ENCODE results near the gene SAP30BP.

SAP30BP gene

DNA sequence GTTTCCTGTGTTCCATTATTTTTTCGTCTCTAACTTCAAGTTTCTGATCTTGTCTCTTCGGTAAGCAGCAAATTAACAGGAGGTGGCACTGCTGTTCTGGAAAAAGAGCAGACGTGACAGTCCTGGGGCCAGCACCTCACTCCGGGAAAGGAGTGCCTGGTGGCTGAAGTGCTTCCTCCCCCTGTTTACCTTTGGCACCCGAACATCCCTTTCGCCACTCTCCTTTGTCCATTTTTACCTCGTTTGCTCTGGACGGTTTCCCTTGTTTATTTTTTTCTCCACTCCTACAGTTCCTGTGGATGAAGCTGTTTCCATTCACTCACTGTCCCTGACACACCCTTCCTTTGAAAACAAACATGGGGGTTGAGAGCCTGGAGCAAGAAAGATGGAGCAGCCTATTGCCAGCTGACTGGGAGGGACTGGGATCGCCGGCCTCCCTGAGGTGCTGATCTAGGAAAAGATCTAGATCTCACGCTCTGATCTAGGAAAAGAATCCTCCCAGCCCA lies 12.6 kb downstream of the SAP30BP start:
- H3K4me3 ChIP-seq (ENCODE audit: low read depth, low read length) = no peak overlapping the region
- no peak for DNase-seq (ENCODE audit: low read depth)
- TF ChIP-seq, protein P1, sequence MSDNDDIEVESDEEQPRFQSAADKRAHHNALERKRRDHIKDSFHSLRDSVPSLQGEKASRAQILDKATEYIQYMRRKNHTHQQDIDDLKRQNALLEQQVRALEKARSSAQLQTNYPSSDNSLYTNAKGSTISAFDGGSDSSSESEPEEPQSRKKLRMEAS (IDR thresholded peaks at IDR 0.05; ENCODE audit: low read depth, low read length) = no peak
- TF ChIP-seq, protein P2, sequence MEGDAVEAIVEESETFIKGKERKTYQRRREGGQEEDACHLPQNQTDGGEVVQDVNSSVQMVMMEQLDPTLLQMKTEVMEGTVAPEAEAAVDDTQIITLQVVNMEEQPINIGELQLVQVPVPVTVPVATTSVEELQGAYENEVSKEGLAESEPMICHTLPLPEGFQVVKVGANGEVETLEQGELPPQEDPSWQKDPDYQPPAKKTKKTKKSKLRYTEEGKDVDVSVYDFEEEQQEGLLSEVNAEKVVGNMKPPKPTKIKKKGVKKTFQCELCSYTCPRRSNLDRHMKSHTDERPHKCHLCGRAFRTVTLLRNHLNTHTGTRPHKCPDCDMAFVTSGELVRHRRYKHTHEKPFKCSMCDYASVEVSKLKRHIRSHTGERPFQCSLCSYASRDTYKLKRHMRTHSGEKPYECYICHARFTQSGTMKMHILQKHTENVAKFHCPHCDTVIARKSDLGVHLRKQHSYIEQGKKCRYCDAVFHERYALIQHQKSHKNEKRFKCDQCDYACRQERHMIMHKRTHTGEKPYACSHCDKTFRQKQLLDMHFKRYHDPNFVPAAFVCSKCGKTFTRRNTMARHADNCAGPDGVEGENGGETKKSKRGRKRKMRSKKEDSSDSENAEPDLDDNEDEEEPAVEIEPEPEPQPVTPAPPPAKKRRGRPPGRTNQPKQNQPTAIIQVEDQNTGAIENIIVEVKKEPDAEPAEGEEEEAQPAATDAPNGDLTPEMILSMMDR (IDR thresholded peaks at IDR 0.05; ENCODE audit: low read depth, low read length) = no peak
- TF ChIP-seq POLR2A (IDR thresholded peaks at IDR 0.05; ENCODE audit: extremely low read depth, insufficient read length) = no peak
- TF ChIP-seq MYC (IDR thresholded peaks at IDR 0.05; ENCODE audit: low read depth, low read length) = no peak

DNA sequence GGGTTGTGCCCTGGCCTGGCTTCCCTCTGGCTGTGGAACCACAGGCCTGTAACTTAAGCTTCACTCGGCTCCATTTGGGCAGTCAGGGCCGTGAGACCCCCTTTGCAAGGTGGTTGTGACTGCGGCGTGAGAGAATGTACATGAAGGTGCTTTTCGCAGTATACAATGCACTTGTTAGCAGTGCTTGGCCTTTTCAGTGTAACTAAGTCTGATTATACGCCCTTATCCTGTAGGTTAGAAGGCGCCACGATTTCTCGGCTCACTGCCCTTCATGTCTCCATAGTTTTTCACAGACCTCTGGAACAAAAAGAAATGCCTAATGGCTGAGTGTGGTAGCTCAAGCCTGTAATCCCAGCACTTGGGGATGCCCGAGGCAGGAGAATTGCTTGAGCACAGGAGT lies 13.3 kb downstream of the SAP30BP start:
- DNase-seq (ENCODE audit: low read depth) = no peak
- H3K4me3 ChIP-seq (ENCODE audit: low read depth, low read length) = no peak overlapping the region
- TF ChIP-seq, protein P2 (IDR thresholded peaks at IDR 0.05; ENCODE audit: low read depth, low read length) = no peak
- TF ChIP-seq MYC (IDR thresholded peaks at IDR 0.05; ENCODE audit: low read depth, low read length) = no peak
- no peak for TF ChIP-seq POLR2A (IDR thresholded peaks at IDR 0.05; ENCODE audit: extremely low read depth, insufficient read length)
- TF ChIP-seq, protein P1 (IDR thresholded peaks at IDR 0.05; ENCODE audit: low read depth, low read length) = no peak

DNA sequence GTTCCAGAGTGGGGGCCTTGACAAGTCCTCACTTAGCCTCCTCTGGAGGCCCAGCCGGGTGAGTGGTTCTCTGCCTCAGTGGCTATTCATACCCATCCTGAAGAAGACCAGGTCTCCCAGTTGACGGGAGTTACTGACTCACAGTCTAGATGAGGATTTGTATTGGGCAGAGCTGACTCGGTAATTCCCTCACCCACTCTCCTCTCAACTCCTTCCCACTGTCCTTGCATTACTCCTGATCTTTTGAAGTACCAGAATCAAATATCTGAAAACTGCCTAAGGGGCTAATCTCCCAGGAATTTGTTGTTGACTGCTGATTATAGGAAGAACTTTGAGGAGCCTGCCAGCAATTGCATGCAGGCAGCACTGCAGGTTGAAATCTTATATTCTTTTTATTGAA lies 14.2 kb downstream of the SAP30BP start:
- no peak for TF ChIP-seq POLR2A (IDR thresholded peaks at IDR 0.05; ENCODE audit: extremely low read depth, insufficient read length)
- TF ChIP-seq MYC (IDR thresholded peaks at IDR 0.05; ENCODE audit: low read depth, low read length) = no peak
- TF ChIP-seq, protein P2 (IDR thresholded peaks at IDR 0.05; ENCODE audit: low read depth, low read length) = no peak
- TF ChIP-seq, protein P1 (IDR thresholded peaks at IDR 0.05; ENCODE audit: low read depth, low read length) = no peak
- no peak overlapping the region for H3K4me3 ChIP-seq (ENCODE audit: low read depth, low read length)
- no peak for DNase-seq (ENCODE audit: low read depth)

DNA sequence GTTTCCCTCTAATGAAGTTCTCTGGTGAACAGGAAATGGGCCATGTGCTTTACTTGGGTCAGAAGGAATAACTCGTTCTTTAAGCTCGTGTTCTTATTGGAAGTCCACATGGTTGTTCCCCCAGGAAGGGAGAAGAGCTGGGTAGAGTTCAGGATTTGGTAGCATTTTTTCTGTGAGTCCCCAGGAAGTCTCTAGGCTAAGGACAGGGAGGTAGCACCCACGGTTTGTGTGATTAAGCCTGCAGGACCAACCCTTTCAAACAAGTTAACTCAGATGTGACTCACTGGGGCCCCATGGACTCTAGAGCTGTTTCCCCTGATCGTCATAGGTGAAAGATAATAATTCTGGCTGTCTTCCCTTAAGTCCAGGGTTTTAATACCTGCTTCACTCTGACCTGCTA lies 16.4 kb downstream of the SAP30BP start:
- H3K4me3 ChIP-seq (ENCODE audit: low read depth, low read length) = no peak overlapping the region
- TF ChIP-seq, protein P1 (IDR thresholded peaks at IDR 0.05; ENCODE audit: low read depth, low read length) = peak; percentile 39; the same call in 1 of the 2 replicates
- TF ChIP-seq MYC (IDR thresholded peaks at IDR 0.05; ENCODE audit: low read depth, low read length) (no peak), POLR2A (IDR thresholded peaks at IDR 0.05; ENCODE audit: extremely low read depth, insufficient read length) (no peak)
- TF ChIP-seq, protein P2 (IDR thresholded peaks at IDR 0.05; ENCODE audit: low read depth, low read length) = no peak
- peak; percentile 27 for DNase-seq (ENCODE audit: low read depth)

DNA sequence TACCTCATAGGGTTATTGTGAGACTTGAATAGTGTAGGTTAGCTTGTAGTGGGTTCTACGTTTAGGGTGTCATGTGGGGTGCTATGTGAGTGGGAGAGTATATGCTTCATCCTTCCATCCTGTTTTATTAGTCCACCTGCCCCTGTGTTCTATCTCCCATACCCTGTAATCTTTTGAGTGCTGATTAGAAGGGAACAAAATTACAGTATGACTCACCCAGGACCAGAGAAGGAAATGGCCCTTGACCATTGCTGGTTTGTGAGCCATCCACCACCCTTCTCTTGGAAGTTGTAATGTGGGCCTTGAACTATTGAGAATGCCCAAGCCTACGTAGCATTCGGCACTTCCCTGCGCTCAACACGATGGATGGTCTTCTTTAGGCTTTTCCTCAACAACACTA lies 17.1 kb downstream of the SAP30BP start:
- TF ChIP-seq, protein P1 (IDR thresholded peaks at IDR 0.05; ENCODE audit: low read depth, low read length) = no peak
- TF ChIP-seq, protein P2 (IDR thresholded peaks at IDR 0.05; ENCODE audit: low read depth, low read length) = no peak
- TF ChIP-seq POLR2A (IDR thresholded peaks at IDR 0.05; ENCODE audit: extremely low read depth, insufficient read length) (no peak), MYC (IDR thresholded peaks at IDR 0.05; ENCODE audit: low read depth, low read length) (no peak)
- DNase-seq (ENCODE audit: low read depth) = no peak
- no peak overlapping the region for H3K4me3 ChIP-seq (ENCODE audit: low read depth, low read length)

Measured in NB4 (cell line).